HEK293T (cell line): ENCODE measurements around the gene FAM111A.

Experiments
- ELF4 ChIP-seq: fragments of 450-650 bp; IDR thresholded peaks from 2 replicates; pipeline ENCODE4 v1.6.1; 2017; ENCODE audit warnings: antibody characterized with exemption
- HDGF ChIP-seq: fragments of 450-650 bp; IDR thresholded peaks from 2 replicates; pipeline ENCODE4 v1.6.1; 2017; ENCODE audit warnings: antibody characterized with exemption, borderline replicate concordance
- LEF1 ChIP-seq: fragments of 450-650 bp; IDR thresholded peaks from 2 replicates; pipeline ENCODE4 v1.6.1; 2017; ENCODE audit warnings: mild to moderate bottlenecking, borderline replicate concordance
- SUZ12 ChIP-seq: fragments of 450-650 bp; IDR thresholded peaks from 2 replicates; pipeline ENCODE4 v1.6.1; 2016; ENCODE audit warnings: mild to moderate bottlenecking
- TF ChIP-seq, protein P1 (sequence below): fragments of 450-650 bp; IDR thresholded peaks from 2 replicates; pipeline ENCODE4 v1.6.1; 2016

- TF ChIP-seq SUZ12 (no peak), HDGF (no peak), ELF4 (no peak), LEF1 (no peak)
- TF ChIP-seq, protein P1, sequence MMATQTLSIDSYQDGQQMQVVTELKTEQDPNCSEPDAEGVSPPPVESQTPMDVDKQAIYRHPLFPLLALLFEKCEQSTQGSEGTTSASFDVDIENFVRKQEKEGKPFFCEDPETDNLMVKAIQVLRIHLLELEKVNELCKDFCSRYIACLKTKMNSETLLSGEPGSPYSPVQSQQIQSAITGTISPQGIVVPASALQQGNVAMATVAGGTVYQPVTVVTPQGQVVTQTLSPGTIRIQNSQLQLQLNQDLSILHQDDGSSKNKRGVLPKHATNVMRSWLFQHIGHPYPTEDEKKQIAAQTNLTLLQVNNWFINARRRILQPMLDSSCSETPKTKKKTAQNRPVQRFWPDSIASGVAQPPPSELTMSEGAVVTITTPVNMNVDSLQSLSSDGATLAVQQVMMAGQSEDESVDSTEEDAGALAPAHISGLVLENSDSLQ: no peak
Observed at GRCh38 chr11:59197991-59198390, 55.3 kb downstream of the FAM111A start.
